Peyer's patch (tissue), 4 donors: ENCODE results near the gene TIGIT. TPM values are rescaled to one million over a fixed set of nuclear protein-coding genes. Genes with fewer than 3 reads are reported as not detected.

Experiments
- DNase-seq, 3 donors: peaks; one replicate each; pipeline ENCODE4 v3.0.0-alpha.2; 2017 to 2019
- H3K27ac ChIP-seq, 4 donors: fragments of 200-600 bp; sonication (generic); one replicate each; pipeline ENCODE4 v1.5.1; 2016 to 2019
- H3K27me3 ChIP-seq, 2 donors: fragments of 200-600 bp; sonication (generic); one replicate each; pipeline ENCODE4 v1.5.1; 2019
- H3K36me3 ChIP-seq, 3 donors: fragments of 200-600 bp; sonication (generic); one replicate each; pipeline ENCODE4 v1.5.1; 2016 to 2019
- H3K4me1 ChIP-seq, 4 donors: fragments of 200-600 bp; sonication (generic); one replicate each; pipeline ENCODE4 v1.5.1; 2016 to 2019
- H3K4me3 ChIP-seq, 4 donors: fragments of 200-600 bp; sonication (generic); 1 replicate in 3 of 4; 2 replicates in 1 of 4; pipeline ENCODE4 v1.5.1; 2016 to 2019; ENCODE audit warnings: mild to moderate bottlenecking in 1 of 4
- H3K9me3 ChIP-seq, 4 donors: fragments of 200-600 bp; sonication (generic); one replicate each; pipeline ENCODE4 v1.5.1; 2016 to 2019; ENCODE audit warnings: mild to moderate bottlenecking in 1 of 4
- POLR2A ChIP-seq, 2 donors: fragments of 450-650 bp; IDR thresholded peaks; one replicate each; pipeline ENCODE4 v1.5.1; 2017; ENCODE audit warnings: antibody characterized with exemption in 2 of 2, mild to moderate bottlenecking in 2 of 2, moderate library complexity in 2 of 2
- total RNA-seq, 4 donors: library from RNA; depleted of rRNA; stranded (reverse); fragments of >200 nt; gene quantifications; one replicate each; pipeline ENCODE4 v1.1.0, GENCODE V29; 2016
- TF ChIP-seq, protein P1 (sequence below), 6 experiments: fragments of 450-650 bp in 4 of 6; fragments of 200-600 bp in 2 of 6; sonication (generic) in 1 of 6; IDR thresholded peaks; one replicate each; pipeline ENCODE4 v1.5.1; 2017 to 2019; ENCODE audit warnings: antibody characterized with exemption in 6 of 6, mild to moderate bottlenecking in 3 of 6, moderate library complexity in 1 of 6

Gene TIGIT
- total RNA-seq, 4 donors from 2014 or later = 0.35 to 5.0 (median 2.5) TPM; not detected in 1

DNA sequence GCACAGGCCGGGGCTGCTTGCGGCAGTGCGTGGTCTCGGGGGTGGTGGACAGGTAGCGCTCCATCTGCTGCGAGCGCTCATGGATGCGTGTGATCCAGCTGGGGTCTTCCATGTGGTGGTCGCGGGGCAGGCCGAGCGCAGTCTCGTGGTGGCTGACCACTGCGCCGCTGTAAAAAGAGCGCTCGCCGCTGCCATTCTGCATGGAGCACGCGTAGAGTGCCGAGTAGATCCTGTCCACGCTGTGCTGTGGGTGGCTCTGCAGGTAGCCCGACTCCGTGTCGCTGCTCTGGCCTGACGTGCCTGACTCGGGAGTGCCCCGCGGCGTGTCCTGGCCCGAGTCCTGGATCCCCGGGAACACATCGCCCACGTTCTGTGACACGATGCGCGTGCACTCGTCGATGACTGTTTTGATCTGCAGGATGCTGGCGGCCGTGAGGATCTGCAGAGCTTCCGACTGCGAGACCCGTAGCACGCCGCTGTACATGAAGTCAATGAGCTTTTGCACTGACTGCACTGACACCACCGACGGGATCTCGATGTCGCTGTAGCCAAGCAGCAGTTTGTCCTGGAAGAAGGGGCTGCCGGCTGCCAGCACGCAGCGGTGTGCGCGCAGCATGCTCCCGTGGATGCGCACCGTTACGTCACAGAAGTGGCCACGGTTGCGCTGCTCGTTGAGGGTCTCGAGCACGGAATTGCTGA is 57.4 kb downstream of the TIGIT start:
- no peak overlapping the region for H3K4me3 ChIP-seq
- no peak for TF ChIP-seq POLR2A (IDR thresholded peaks at IDR 0.05)
- TF ChIP-seq, protein P1, sequence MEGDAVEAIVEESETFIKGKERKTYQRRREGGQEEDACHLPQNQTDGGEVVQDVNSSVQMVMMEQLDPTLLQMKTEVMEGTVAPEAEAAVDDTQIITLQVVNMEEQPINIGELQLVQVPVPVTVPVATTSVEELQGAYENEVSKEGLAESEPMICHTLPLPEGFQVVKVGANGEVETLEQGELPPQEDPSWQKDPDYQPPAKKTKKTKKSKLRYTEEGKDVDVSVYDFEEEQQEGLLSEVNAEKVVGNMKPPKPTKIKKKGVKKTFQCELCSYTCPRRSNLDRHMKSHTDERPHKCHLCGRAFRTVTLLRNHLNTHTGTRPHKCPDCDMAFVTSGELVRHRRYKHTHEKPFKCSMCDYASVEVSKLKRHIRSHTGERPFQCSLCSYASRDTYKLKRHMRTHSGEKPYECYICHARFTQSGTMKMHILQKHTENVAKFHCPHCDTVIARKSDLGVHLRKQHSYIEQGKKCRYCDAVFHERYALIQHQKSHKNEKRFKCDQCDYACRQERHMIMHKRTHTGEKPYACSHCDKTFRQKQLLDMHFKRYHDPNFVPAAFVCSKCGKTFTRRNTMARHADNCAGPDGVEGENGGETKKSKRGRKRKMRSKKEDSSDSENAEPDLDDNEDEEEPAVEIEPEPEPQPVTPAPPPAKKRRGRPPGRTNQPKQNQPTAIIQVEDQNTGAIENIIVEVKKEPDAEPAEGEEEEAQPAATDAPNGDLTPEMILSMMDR (IDR thresholded peaks at IDR 0.05) = no peak
- no peak overlapping the region for H3K27ac ChIP-seq
- no peaks in the 10 kb centered on the region for H3K9me3 ChIP-seq
- H3K36me3 ChIP-seq = peaks cover 0 to 22% (median 0%) of the 10 kb centered on the region in 3 donors
- no peaks in the 10 kb centered on the region for H3K27me3 ChIP-seq
- no peak for DNase-seq
- no peaks in the 10 kb centered on the region for H3K4me1 ChIP-seq

DNA sequence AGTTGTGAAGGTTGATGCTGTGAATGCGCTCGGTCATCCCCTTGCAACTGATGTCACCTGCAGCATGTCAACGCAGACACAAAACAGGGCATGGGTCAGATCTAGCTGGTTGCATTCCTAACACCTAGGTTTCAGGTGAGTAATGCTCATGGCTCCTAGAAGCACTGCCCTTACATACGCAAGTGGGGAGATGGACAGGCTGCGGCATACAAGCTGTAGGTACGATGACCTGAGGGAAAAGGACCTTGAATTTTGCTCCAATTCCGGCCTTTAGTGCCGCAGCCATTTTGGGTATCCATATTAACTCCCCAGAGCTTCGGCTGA is 58.0 kb downstream of the TIGIT start:
- H3K9me3 ChIP-seq = no peaks in the 10 kb centered on the region
- no peaks in the 10 kb centered on the region for H3K4me1 ChIP-seq
- DNase-seq = no peak
- no peak overlapping the region for H3K4me3 ChIP-seq
- H3K36me3 ChIP-seq = peaks cover 0 to 22% (median 0%) of the 10 kb centered on the region in 3 donors
- no peak for TF ChIP-seq POLR2A (IDR thresholded peaks at IDR 0.05)
- TF ChIP-seq, protein P1 (IDR thresholded peaks at IDR 0.05) = no peak
- no peak overlapping the region for H3K27ac ChIP-seq
- no peaks in the 10 kb centered on the region for H3K27me3 ChIP-seq

DNA sequence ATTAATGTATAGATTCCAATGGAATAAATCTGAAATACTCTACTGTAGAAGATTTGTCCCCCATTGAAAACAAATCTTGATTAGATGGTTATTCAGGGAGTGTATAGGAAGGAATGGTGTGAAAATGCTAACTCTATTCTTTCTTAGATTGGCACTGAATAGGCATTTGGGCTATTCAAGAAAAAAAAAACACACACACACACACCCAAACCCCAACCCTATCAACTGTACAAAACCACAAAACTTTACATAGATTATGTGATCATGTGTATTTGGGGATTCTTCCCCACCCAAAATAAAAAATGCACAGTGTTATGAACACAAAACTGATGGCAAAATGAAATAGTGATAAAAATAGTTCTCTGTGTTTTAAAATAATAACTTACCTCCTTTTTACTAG is 61.8 kb downstream of the TIGIT start:
- TF ChIP-seq POLR2A (IDR thresholded peaks at IDR 0.05) = no peak
- TF ChIP-seq, protein P1 (IDR thresholded peaks at IDR 0.05) = no peak
- Histone ChIP-seq H3K4me1 (no peaks in the 10 kb centered on the region), H3K27me3 (no peaks in the 10 kb centered on the region), H3K4me3 (no peak overlapping the region), H3K36me3 (peaks cover 0 to 12% (median 0%) of the 10 kb centered on the region in 3 donors), H3K27ac (no peak overlapping the region), H3K9me3 (no peaks in the 10 kb centered on the region)
- no peak for DNase-seq

DNA sequence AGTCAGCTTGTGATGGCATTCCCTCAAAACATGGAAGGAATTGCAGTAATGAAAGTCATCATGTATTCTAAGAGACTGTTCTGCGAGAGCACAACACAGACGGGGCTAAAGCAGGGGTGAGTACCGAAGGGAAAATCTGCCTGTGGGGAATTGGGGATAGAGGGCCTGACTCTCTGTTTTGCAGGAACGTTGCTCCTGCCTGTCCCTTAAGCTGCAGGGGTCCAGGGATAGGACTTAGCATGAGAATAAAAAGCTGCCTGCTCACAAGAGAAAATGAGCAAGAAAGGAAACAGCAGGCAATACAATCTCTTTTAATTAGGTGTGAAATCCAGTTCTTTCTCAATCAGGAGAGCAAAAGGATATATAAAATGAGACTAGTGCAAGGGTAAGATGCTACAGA is 62.2 kb downstream of the TIGIT start:
- DNase-seq = no peak
- H3K27me3 ChIP-seq = no peaks in the 10 kb centered on the region
- H3K9me3 ChIP-seq = no peaks in the 10 kb centered on the region
- peaks cover 0 to 8% (median 0%) of the 10 kb centered on the region in 3 donors for H3K36me3 ChIP-seq
- no peak overlapping the region for H3K27ac ChIP-seq
- H3K4me3 ChIP-seq = no peak overlapping the region
- H3K4me1 ChIP-seq = no peaks in the 10 kb centered on the region
- no peak for TF ChIP-seq POLR2A (IDR thresholded peaks at IDR 0.05)
- TF ChIP-seq, protein P1 (IDR thresholded peaks at IDR 0.05) = no peak

DNA sequence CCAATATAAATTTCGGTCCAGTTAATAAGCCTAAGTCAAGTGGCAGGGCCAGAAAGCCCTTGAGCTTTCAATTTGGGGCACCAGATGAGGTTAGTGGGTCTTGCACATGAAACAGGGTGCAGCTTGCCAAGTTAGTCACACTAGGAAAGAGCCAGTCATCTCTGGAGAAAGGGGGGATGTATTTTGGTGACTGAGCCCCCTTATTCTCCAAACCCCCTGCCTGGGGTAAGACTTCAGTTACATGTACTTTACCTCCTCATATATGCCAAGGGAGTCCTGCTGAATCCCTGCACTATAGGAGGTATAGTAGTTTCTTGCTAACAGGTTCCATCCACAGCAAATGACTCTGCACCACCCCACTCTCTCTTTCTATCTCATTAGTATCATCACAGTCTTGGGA is 62.7 kb downstream of the TIGIT start:
- TF ChIP-seq, protein P1 (IDR thresholded peaks at IDR 0.05) = no peak
- no peak for TF ChIP-seq POLR2A (IDR thresholded peaks at IDR 0.05)
- H3K9me3 ChIP-seq = no peaks in the 10 kb centered on the region
- no peak overlapping the region for H3K4me3 ChIP-seq
- H3K27ac ChIP-seq = no peak overlapping the region
- H3K27me3 ChIP-seq = no peaks in the 10 kb centered on the region
- H3K36me3 ChIP-seq = peaks cover 0 to 3% (median 0%) of the 10 kb centered on the region in 3 donors
- H3K4me1 ChIP-seq = no peaks in the 10 kb centered on the region
- DNase-seq = no peak

Other genes with a start within 250 kb of the TIGIT start
- 10 to 100 TPM in 1 of 4 donors, 1 to 10 TPM in 3; 3.3 to 25.6 (median 7.4) TPM for gene CCDC191, start 237.5 kb upstream of the TIGIT start, total RNA-seq
- 10 to 100 TPM; 12.2 to 44.2 (median 26.2) TPM for gene QTRT2, start 237.3 kb upstream of the TIGIT start, total RNA-seq
- gene DRD3, start 115.0 kb upstream of the TIGIT start, total RNA-seq = not detected
- not detected for gene ZNF80, start 56.5 kb upstream of the TIGIT start, total RNA-seq